Activated T-cell treated with anti-CD3 and anti-CD28 coated beads for 4 hours (primary cell): ENCODE measurements around the gene CCL19.

Source experiments
- DNase-seq: peaks from one replicate; pipeline ENCODE4 v3.0.0-alpha.2; 2020

The CCL19 gene

GRCh38 chr9:34693560-34693959 lies 2.5 kb upstream of the CCL19 start:
- no peak for DNase-seq

GRCh38 chr9:34691936-34692315 lies 850 bp upstream of the CCL19 start:
- DNase-seq = no peak

GRCh38 chr9:34689512-34689911 lies 1.6 kb downstream of the CCL19 start:
- no peak for DNase-seq

GRCh38 chr9:34689116-34689470 lies 2.0 kb downstream of the CCL19 start:
- DNase-seq = no peak

- DNase-seq = no peak
These were observed 2.6 kb downstream of the CCL19 start for GRCh38 chr9:34688329-34689115.

GRCh38 chr9:34687276-34688030 lies 3.6 kb downstream of the CCL19 start:
- no peak for DNase-seq

- no peak for DNase-seq
These were observed 4.3 kb downstream of the CCL19 start for GRCh38 chr9:34686732-34687131.

- no peak for DNase-seq
These were observed 4.8 kb downstream of the CCL19 start for GRCh38 chr9:34686231-34686630.

GRCh38 chr9:34685591-34685990 lies 5.5 kb downstream of the CCL19 start:
- DNase-seq = no peak

GRCh38 chr9:34684816-34685215 lies 6.3 kb downstream of the CCL19 start:
- DNase-seq = no peak

GRCh38 chr9:34684145-34684544 lies 6.9 kb downstream of the CCL19 start:
- no peak for DNase-seq

GRCh38 chr9:34675869-34676268 lies 15.2 kb downstream of the CCL19 start:
- no peak for DNase-seq

GRCh38 chr9:34675048-34675714 lies 15.9 kb downstream of the CCL19 start:
- DNase-seq = peak; percentile 47

GRCh38 chr9:34674440-34674839 lies 16.6 kb downstream of the CCL19 start:
- DNase-seq = no peak

- DNase-seq = no peak
These were observed 19.8 kb downstream of the CCL19 start for GRCh38 chr9:34671307-34671706.

GRCh38 chr9:34669809-34670562 lies 21.1 kb downstream of the CCL19 start:
- no peak for DNase-seq

- DNase-seq = peak; percentile 80
These were observed 25.5 kb downstream of the CCL19 start for GRCh38 chr9:34665381-34666250.

GRCh38 chr9:34665067-34665380 lies 26.1 kb downstream of the CCL19 start:
- DNase-seq = no peak

- DNase-seq = peak; percentile 63
These were observed 26.6 kb downstream of the CCL19 start for GRCh38 chr9:34664281-34665066.

GRCh38 chr9:34663303-34663605 lies 27.8 kb downstream of the CCL19 start:
- DNase-seq = no peak

- DNase-seq = no peak
These were observed 28.4 kb downstream of the CCL19 start, which contains the start of gene CCL27 for GRCh38 chr9:34662526-34663302. Gene CCL27 (minus strand): TSS chr9:34662657. CDS start chr9:34662633, 24 bp downstream.
